HUES64 (cell line): ENCODE results near the gene RINL.

ENCODE experiments used
- H3K27ac ChIP-seq: 2 replicates; pipeline ENCODE4 v1.7.0; 2013; ENCODE audit warnings: low read depth, low read length, inconsistent platforms
- H3K27me3 ChIP-seq: 2 replicates; pipeline ENCODE4 v1.6.1; 2013; ENCODE audit warnings: mild to moderate bottlenecking, low read length; ENCODE audit not compliant: insufficient read depth
- H3K36me3 ChIP-seq: 2 replicates; pipeline ENCODE4 v1.6.1; 2013; ENCODE audit warnings: mild to moderate bottlenecking, low read length; ENCODE audit not compliant: insufficient read depth
- H3K4me1 ChIP-seq: 2 replicates; pipeline ENCODE4 v1.6.1; 2013; ENCODE audit warnings: mild to moderate bottlenecking, low read length, moderate library complexity; ENCODE audit not compliant: insufficient read depth
- H3K4me3 ChIP-seq: 2 replicates; pipeline ENCODE4 v1.5.1; 2013; ENCODE audit warnings: mild to moderate bottlenecking, low read length, moderate library complexity
- H3K9ac ChIP-seq: 2 replicates; pipeline ENCODE4 v1.6.1; 2013; ENCODE audit warnings: mild to moderate bottlenecking, low read depth, low read length
- H3K9me3 ChIP-seq: 2 replicates; pipeline ENCODE4 v1.6.1; 2013; ENCODE audit warnings: low read depth, low read length; ENCODE audit not compliant: insufficient read depth
- WGBS: fragments of 150-250, 120-280 bp; methylation state at CpG from one replicate; pipeline ENCODE4 v1.1.7; 2013; ENCODE audit warnings: missing lambda C conversion rate; 5-methylcytosine and 5-hydroxymethylcytosine counted together

Gene RINL

DNA sequence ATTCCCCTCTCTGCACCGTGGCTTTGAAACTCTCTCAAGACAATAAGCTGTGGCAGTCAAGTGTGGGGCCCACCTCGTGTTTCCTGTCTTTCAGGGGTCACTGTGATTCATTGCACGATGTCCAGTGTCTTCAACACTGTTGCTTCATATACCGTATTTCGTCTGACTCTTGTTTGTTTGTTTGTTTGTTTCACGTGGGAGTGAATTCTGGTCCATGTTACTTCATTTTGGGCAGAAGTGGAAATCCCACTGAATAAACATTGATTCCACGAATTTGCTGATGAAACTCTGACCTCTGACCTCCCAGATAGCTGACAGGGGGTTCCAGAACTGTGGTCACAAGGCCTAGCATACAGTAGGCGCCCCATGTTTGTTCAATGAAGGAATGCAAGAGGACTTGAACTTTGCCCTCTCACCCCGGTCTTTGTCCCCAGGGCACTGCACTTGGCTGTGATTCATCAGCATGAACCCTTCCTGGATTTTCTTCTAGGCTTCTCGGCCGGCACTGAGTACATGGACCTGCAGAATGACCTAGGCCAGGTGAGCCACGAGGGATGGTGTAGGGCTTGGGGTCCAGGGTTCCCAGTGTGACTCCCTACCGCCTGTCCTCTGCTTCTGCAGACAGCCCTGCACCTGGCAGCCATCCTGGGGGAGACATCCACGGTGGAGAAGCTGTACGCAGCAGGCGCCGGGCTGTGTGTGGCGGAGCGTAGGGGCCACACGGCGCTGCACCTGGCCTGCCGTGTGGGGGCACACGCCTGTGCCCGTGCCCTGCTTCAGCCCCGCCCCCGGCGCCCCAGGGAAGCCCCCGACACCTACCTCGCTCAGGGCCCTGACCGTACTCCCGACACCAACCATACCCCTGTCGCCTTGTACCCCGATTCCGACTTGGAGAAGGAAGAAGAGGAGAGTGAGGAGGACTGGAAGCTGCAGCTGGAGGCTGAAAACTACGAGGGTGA lies 26.8 kb upstream of the RINL start:
- H3K27ac ChIP-seq, result no peak overlapping the region
- no peak overlapping the region for H3K9ac ChIP-seq
- H3K27me3 ChIP-seq, result no peaks in the 10 kb centered on the region
- no peak overlapping the region for H3K4me3 ChIP-seq
- WGBS, result 95% methylated on average over 35 of the region's 35 CpGs
- H3K36me3 ChIP-seq, result peaks cover 26% of the 10 kb centered on the region
- H3K9me3 ChIP-seq, result 0 out of 2 replicates have a peak, but pooled peaks cover 5% of the 10 kb centered on the region
- H3K4me1 ChIP-seq, result peaks cover 5% of the 10 kb centered on the region; the same call in 1 of the 2 replicates

DNA sequence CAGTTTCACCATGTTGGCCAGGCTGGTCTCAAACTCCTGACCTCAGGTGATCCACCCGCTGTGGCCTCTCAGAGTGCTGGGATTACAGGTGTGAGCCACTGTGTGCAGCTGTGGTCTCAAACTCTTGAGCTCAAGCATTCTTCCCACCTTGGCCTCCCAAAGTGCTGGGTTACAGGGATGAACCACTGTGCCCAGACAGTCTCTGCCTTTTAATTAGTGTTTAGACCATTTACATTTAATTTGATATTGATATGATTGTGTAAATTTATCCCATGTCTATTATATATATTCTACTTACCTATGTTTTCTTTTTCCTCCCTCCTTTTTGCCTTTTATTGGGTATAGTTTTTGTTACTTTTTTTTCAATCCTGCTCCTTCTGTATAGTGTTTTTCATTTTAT lies 23.6 kb upstream of the RINL start:
- Histone ChIP-seq H3K27ac (no peak overlapping the region), H3K9ac (no peak overlapping the region), H3K9me3 (0 out of 2 replicates have a peak, but pooled peaks cover 5% of the 10 kb centered on the region), H3K36me3 (peaks cover 15% of the 10 kb centered on the region), H3K4me3 (no peak overlapping the region), H3K4me1 (peaks cover 5% of the 10 kb centered on the region; the same call in 1 of the 2 replicates), H3K27me3 (peaks cover 10% of the 10 kb centered on the region; the same call in 1 of the 2 replicates)
- 98% methylated on average over 1 of the region's 1 CpG for WGBS

DNA sequence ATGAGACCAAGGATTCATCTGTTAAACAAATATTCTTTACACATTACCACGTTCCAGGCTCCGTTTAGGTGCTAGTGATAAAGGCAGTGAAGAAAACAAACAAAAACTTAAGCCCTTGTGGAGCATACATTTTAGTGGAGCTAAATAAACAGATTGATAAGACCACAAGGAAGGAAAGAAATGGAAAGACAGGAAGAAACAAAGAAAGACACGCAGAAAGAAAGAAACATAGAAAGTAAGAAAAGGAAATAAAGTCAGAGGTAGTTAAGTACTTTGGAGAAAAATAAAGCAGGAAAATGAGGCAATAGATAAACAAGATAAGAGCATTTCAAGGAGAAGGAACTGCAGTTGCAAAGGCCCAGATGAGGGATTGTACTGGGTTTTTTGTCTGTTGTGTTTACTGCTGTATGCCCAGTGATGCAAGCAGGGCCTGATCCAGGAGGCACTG lies 22.7 kb upstream of the RINL start:
- Histone ChIP-seq H3K9ac (peak overlapping the region; percentile 78; the same call in 1 of the 2 replicates), H3K27me3 (peaks cover 10% of the 10 kb centered on the region; the same call in 1 of the 2 replicates), H3K4me3 (peak overlapping the region; percentile 92), H3K36me3 (peaks cover 9% of the 10 kb centered on the region), H3K27ac (no peak overlapping the region), H3K9me3 (0 out of 2 replicates have a peak, but pooled peaks cover 5% of the 10 kb centered on the region), H3K4me1 (peaks cover 5% of the 10 kb centered on the region; the same call in 1 of the 2 replicates)
- 46% methylated on average over 3 of the region's 3 CpGs for WGBS

DNA sequence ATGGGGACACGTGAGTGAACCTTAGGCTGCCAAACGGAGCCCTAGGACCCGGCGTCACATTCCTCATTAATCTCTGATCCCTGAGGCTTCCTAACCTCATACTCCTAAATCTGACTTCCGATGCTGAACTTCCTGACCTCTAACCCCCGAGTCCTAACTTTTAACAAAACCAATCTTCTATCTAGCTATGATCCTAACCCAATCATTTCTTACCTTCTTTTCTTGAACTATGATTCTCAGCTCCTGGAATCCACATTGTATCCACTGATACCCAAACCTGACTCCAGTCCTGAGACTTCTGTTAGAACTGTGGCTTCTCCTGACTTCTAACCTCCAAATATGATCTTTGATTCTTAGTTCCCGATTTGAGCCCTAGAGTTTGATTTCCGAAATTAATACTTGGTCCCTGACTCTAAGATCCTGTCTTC lies 22.1 kb upstream of the RINL start:
- Histone ChIP-seq H3K4me1 (peaks cover 5% of the 10 kb centered on the region; the same call in 1 of the 2 replicates), H3K4me3 (peak overlapping the region; percentile 92), H3K27me3 (peaks cover 10% of the 10 kb centered on the region; the same call in 1 of the 2 replicates), H3K9ac (peak overlapping the region; percentile 78), H3K36me3 (peaks cover 5% of the 10 kb centered on the region), H3K27ac (peak overlapping the region; percentile 85), H3K9me3 (0 out of 2 replicates have a peak, but pooled peaks cover 5% of the 10 kb centered on the region)
- 5% methylated on average over 8 of the region's 8 CpGs for WGBS

DNA sequence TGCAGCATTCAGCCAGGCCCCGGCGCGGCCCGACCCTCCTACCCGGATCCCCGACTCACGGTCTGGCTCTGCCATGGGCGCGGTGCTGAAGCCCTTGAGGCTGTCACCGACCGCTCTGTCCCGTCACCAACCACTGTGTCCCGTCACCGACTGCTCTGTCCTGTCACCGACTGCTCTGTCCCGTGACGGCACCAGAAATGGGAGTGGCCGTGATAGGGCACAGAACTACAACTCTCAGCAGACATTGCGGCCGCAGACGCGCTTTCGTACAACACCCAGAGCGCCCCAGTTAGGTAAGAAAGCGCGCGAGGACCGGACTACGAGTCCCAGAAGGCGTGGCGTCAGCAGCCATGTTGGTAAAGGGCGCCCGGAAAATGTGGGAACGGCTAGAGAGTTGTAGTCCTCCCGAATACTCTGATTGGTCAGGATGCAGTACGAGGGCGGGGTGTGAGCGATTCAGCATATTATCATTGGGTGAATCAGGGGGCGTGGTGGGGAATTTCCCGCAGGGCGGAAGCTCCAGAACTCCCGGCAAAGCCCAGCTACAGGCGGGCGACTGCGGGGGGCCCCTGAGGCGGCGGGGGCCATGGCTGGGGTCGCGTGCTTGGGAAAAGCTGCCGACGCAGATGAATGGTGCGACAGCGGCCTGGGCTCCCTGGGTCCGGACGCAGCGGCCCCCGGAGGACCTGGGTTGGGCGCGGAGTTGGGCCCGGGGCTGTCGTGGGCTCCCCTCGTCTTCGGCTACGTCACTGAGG lies 21.5 kb upstream of the RINL start, which contains the start of the genes NFKBIB and SIRT2:
Gene NFKBIB, plus strand, starts transcription at position 523 of the 755 bp plus-strand sequence. Its CDS starts 64 bp downstream, at position 587.
Gene SIRT2, minus strand, starts transcription at position 172 of the 755 bp plus-strand sequence. Its CDS starts 97 bp downstream, at position 75.
- WGBS, result under 1% methylated on average over 64 of the region's 64 CpGs
- Histone ChIP-seq H3K9me3 (0 out of 2 replicates have a peak, but pooled peaks cover 5% of the 10 kb centered on the region), H3K9ac (peak within 1 kb of the TSS; percentile 78), H3K27ac (peak within 1 kb of the TSS; percentile 85), H3K36me3 (0 out of 2 replicates have a peak, but pooled peaks cover under 1% of the 10 kb centered on the region), H3K27me3 (peaks cover 10% of the 10 kb centered on the region; the same call in 1 of the 2 replicates), H3K4me3 (peak within 1 kb of the TSS; percentile 92), H3K4me1 (peaks cover 5% of the 10 kb centered on the region; the same call in 1 of the 2 replicates)

DNA sequence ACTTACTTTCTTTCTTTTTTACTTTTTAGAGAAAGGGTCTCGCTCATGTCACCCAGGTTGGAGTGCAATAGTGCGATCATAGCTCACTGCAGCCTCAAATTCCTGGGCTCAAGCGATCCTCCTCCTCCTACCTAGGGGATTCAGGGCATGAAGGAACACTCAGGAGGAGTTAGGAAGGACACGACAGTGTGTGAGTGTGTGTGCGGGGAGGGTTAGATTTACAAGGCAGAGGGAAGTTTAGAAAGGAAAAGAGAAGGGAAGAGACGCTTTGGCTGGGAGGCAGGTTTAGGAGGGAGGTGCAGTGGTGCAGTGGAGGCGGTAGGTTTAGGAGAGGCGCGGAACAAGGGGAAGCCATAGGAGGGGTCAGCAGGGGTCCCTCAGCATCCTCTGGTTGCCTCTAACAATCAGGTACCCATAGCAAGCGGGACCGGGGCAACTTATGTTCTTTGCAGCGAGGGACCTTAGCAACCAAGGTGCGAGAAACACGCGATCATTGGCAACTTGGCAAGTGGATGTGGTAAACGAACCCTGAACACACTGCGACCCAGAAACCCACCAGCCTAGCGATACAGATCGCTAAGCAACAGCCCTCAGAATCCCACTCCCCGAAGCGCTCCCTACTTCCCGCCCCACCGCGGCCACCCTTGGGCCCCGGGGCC lies 20.8 kb upstream of the RINL start:
- Histone ChIP-seq H3K4me1 (peaks cover 5% of the 10 kb centered on the region; the same call in 1 of the 2 replicates), H3K9ac (peak overlapping the region; percentile 2; the same call in 1 of the 2 replicates), H3K4me3 (peak overlapping the region; percentile 92), H3K27ac (no peak overlapping the region), H3K9me3 (0 out of 2 replicates have a peak, but pooled peaks cover 5% of the 10 kb centered on the region), H3K27me3 (peaks cover 10% of the 10 kb centered on the region; the same call in 1 of the 2 replicates), H3K36me3 (no peaks in the 10 kb centered on the region)
- 25% methylated on average over 25 of the region's 25 CpGs for WGBS

DNA sequence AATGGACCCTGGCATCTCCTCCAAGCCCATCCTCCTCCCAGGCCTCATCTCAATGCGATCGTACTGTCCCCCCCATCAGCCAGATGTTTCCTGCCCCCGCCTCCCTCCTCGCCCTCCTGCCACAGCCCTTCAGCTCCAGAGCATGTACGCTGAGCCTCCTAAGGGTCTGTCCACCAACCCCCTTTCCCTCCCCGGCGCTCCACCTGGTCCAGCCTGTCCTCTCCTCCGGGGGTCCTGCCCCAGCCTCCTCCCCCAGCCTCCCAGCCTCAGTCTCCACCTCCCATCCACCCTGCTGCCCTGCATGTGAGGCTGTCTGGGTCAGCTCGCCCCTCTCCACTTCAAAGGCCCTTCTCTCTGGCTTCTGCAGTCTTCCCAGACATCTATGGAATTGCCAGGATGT lies 16.9 kb upstream of the RINL start:
- WGBS, result 91% methylated on average over 9 of the region's 9 CpGs
- no peak overlapping the region for H3K9ac ChIP-seq
- H3K9me3 ChIP-seq, result no peaks in the 10 kb centered on the region

DNA sequence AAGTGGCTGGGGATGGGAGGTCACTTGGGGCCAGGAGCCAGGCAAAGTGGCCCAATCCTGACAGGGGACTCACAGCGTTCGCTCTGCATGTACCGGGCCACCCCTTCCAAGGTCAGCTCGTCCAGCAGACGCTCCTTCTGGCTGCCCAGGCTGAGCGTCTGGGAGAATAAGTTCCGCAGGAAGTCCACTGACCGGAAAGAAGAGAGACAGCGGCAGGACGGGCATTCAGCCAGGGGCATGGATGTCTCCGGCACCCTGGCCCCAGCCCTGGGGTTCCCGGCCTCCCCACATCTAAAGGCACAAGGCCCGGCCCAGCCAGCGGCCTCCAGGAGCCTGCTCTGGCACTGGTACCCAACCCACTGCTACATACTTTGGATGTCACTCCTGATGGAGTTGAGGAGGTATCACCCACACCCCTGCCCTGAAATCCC lies 15.3 kb upstream of the RINL start:
- H3K27me3 ChIP-seq, result peaks cover under 1% of the 10 kb centered on the region; the same call in 1 of the 2 replicates
- H3K9ac ChIP-seq, result no peak overlapping the region
- H3K4me3 ChIP-seq, result no peak overlapping the region
- no peak overlapping the region for H3K27ac ChIP-seq
- H3K36me3 ChIP-seq, result no peaks in the 10 kb centered on the region
- no peaks in the 10 kb centered on the region for H3K9me3 ChIP-seq
- H3K4me1 ChIP-seq, result no peaks in the 10 kb centered on the region
- WGBS, result 89% methylated on average over 14 of the region's 14 CpGs

More for the DNA sequence above, 16.9 kb upstream of the RINL start:
- Histone ChIP-seq H3K27me3 (peaks cover 10% of the 10 kb centered on the region; the same call in 1 of the 2 replicates), H3K36me3 (no peaks in the 10 kb centered on the region), H3K4me1 (no peaks in the 10 kb centered on the region), H3K27ac (no peak overlapping the region), H3K4me3 (no peak overlapping the region)

DNA sequence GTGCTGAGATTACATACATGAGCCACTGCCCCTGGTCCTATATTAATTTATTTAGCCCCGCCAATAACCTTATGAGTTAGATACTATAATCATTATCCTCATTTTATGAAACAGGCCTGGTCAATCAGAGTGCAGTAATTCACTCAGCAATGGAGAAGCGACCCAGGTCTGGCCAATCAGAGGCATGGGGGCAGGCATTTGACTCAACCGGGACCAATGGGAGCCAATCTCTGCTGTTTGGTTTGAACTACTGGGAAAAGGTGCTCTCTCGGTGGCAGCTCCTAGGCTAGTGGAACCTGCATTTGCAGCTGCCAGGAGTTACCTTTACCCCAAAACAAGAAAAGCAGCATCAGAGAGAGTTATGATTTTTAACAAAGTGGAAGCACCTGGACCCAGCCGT lies 14.8 kb upstream of the RINL start:
- H3K4me3 ChIP-seq, result no peak overlapping the region
- no peaks in the 10 kb centered on the region for H3K4me1 ChIP-seq
- H3K27ac ChIP-seq, result no peak overlapping the region
- no peaks in the 10 kb centered on the region for H3K27me3 ChIP-seq
- no peak overlapping the region for H3K9ac ChIP-seq
- H3K36me3 ChIP-seq, result no peaks in the 10 kb centered on the region
- WGBS, result 92% methylated on average over 5 of the region's 5 CpGs
- H3K9me3 ChIP-seq, result no peaks in the 10 kb centered on the region

DNA sequence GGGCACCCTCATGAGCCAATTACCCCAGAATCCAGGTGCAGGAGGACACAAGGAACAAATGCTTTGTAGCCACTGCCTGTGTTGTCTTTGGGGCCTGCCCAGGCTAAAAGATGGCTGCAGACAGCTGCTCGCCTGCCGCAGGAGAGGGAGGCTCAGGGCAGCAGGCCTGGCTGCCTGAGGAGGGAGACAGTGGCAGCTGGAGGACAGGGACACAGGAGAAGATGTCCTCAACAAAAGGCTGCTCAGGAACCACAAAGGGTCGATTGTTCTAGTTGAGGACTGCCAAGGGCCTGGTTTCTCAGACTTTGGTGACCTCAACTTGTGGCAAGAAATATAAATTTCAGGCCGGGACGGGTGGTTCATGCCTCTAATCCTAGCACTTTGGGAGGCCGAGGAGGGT lies 13.7 kb upstream of the RINL start:
- Histone ChIP-seq H3K4me3 (no peak overlapping the region), H3K36me3 (no peaks in the 10 kb centered on the region), H3K27ac (no peak overlapping the region), H3K9ac (no peak overlapping the region), H3K9me3 (no peaks in the 10 kb centered on the region), H3K4me1 (no peaks in the 10 kb centered on the region), H3K27me3 (no peaks in the 10 kb centered on the region)
- WGBS, result 91% methylated on average over 6 of the region's 6 CpGs
